Naive thymus-derived CD4-positive, alpha-beta T cell (primary cell): ENCODE data around the gene CCDC178. TPM values are rescaled to one million over a fixed set of nuclear protein-coding genes. Genes with fewer than 3 reads are reported as not detected.

Experiments used
- ATAC-seq: fragments of 150-1000 bp; cut with Tn5 transposase; 2 replicates; pipeline ENCODE4 v1.10.0; 2021; ENCODE audit warnings: mild to moderate bottlenecking, moderate library complexity
- CTCF ChIA-PET: fragments of 350-600 bp; sonication (Branson Sonifier 250); formaldehyde crosslinking; loops from one replicate; lab custom pipeline; 2021; ENCODE audit warnings: antibody characterized with exemption; lab: Charles Lee
- POLR2A ChIA-PET: fragments of 350-600 bp; sonication (Branson Sonifier 250); formaldehyde crosslinking; loops from one replicate; lab custom pipeline; 2021; ENCODE audit warnings: antibody characterized with exemption, inconsistent platforms; lab: Charles Lee
- DNase-seq, 9 donors: peaks; one replicate each; pipeline versions ENCODE4 v3.0.0 to v3.0.0-alpha.2; 2020 to 2022; ENCODE audit warnings: mixed read lengths in 1 of 9
- H3K27ac ChIP-seq: one replicate; pipeline ENCODE4 v1.7.0; 2013; ENCODE audit warnings: mild to moderate bottlenecking, low read depth, low read length, moderate library complexity
- H3K27me3 ChIP-seq, 2 donors: one replicate each; pipeline ENCODE4 v1.7.0; 2013; ENCODE audit warnings: low read length in 2 of 2, mild to moderate bottlenecking in 2 of 2, moderate library complexity in 2 of 2; ENCODE audit not compliant: control insufficient read depth in 2 of 2, insufficient read depth in 2 of 2
- H3K36me3 ChIP-seq, 3 experiments: 1 replicate in 2 of 3; 2 replicates in 1 of 3; pipeline ENCODE4 v1.7.0; 2013; ENCODE audit warnings: low read length in 3 of 3, mild to moderate bottlenecking in 3 of 3, moderate library complexity in 1 of 3; ENCODE audit not compliant: insufficient read depth in 3 of 3, control insufficient read depth in 2 of 3
- H3K4me1 ChIP-seq, 2 donors: one replicate each; pipeline ENCODE4 v1.7.0; 2013; ENCODE audit warnings: low read length in 2 of 2, mild to moderate bottlenecking in 2 of 2, moderate library complexity in 1 of 2; ENCODE audit not compliant: control insufficient read depth in 2 of 2, insufficient read depth in 2 of 2
- H3K4me3 ChIP-seq: 2 replicates; pipeline ENCODE4 v1.7.0; 2013; ENCODE audit warnings: mild to moderate bottlenecking, low read length
- H3K9me3 ChIP-seq, 3 experiments: 1 replicate in 2 of 3; 2 replicates in 1 of 3; pipeline ENCODE4 v1.7.0; 2013; ENCODE audit warnings: low read length in 3 of 3; ENCODE audit not compliant: control insufficient read depth in 2 of 3
- H3K27ac Mint-ChIP-seq, 9 donors: one replicate each; pipeline ENCODE4 v1.8.0; 2020 to 2022; ENCODE audit warnings: mixed read lengths in 9 of 9, mild to moderate bottlenecking in 8 of 9, moderate library complexity in 5 of 9, inconsistent platforms in 2 of 9
- H3K27me3 Mint-ChIP-seq, 5 donors: one replicate each; pipeline ENCODE4 v1.8.0; 2021 to 2022; ENCODE audit warnings: mixed read lengths in 5 of 5, mild to moderate bottlenecking in 1 of 5
- H3K36me3 Mint-ChIP-seq, 5 donors: one replicate each; pipeline ENCODE4 v1.8.0; 2020 to 2022; ENCODE audit warnings: mixed read lengths in 5 of 5, mild to moderate bottlenecking in 3 of 5, inconsistent platforms in 1 of 5
- H3K4me1 Mint-ChIP-seq, 7 donors: one replicate each; pipeline ENCODE4 v1.8.0; 2020 to 2022; ENCODE audit warnings: mixed read lengths in 7 of 7, mild to moderate bottlenecking in 3 of 7, inconsistent platforms in 1 of 7
- H3K4me3 Mint-ChIP-seq, 10 donors: one replicate each; pipeline ENCODE4 v1.8.0; 2020 to 2022; ENCODE audit warnings: mild to moderate bottlenecking in 10 of 10, mixed read lengths in 10 of 10, moderate library complexity in 6 of 10, inconsistent platforms in 2 of 10
- H3K9me3 Mint-ChIP-seq, 11 donors: one replicate each; pipeline ENCODE4 v1.8.0; 2020 to 2022; ENCODE audit warnings: mixed read lengths in 11 of 11, mild to moderate bottlenecking in 4 of 11, inconsistent platforms in 1 of 11, moderate library complexity in 1 of 11
- intact Hi-C, 2 donors: fragments of 100-400 bp; cut with micrococcal nuclease; formaldehyde crosslinking; loops; one replicate each; pipeline ENCODE4 v1.15.1; 2023
- polyA plus RNA-seq, 2 donors: library from polyadenylated mRNA; unstranded; fragments of 300-500 nt; fragmentation: Illumina TruSeq; gene quantifications; one replicate each; pipeline ENCODE4 v1.2.3, GENCODE V29; 2021
- total RNA-seq, 6 experiments: library from RNA in 5 of 6; stranded (reverse) in 5 of 6; gene quantifications; 1 replicate in 5 of 6; 2 replicates in 1 of 6; pipeline ENCODE4 v1.2.3 and lab custom pipeline; 2021 to 2026

CCDC178 gene
- total and polyA plus RNA-seq, 7 experiments from 2014 or later = not detected

DNA sequence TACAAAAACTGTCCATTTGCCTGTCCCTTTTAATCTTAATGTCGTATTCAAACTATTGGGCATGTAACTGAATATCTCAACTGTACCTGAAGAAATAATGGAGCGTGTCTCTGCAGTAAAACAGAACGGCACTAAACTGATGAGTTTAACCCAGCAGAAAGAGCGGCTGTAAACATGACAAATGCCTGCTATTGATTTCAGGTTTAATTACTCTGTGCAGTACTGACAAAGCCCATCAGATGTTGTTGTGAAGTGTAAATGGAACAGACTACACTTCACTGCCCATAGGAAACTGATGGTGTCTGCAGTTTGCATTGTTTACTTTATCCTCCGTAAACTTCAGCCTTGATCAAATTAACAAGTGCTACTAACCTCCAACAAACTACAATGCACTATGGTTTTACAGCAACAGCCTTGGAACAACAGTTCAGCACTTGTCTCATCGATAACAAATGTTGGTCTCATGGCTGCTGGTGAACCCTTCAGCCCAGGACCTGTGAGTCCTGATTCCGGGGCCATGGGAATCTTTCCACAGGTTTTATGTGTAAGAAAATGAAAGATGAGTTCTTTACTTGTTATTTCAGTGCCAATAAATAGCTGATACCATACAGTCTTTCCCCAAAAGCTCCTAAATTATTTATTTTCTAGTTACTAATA, 316.5 kb downstream of the CCDC178 start:
- Mint-ChIP-seq H3K4me1 (no peaks in the 10 kb centered on the region), H3K36me3 (no peaks in the 10 kb centered on the region), H3K27me3 (no peaks in the 10 kb centered on the region), H3K27ac (no peak overlapping the region), H3K9me3 (peaks cover 0 to 3% (median 0%) of the 10 kb centered on the region in 11 donors), H3K4me3 (no peak overlapping the region)
- no peaks in the 10 kb centered on the region for H3K9me3 ChIP-seq
- no peak overlapping the region for H3K4me3 ChIP-seq
- no peaks in the 10 kb centered on the region for H3K4me1 ChIP-seq
- POLR2A ChIA-PET = no interaction called here
- no peaks in the 10 kb centered on the region for H3K36me3 ChIP-seq
- intact Hi-C loops = no loop called here
- H3K27ac ChIP-seq = no peak overlapping the region
- ATAC-seq (no peak), DNase-seq (no peak)
- H3K27me3 ChIP-seq = no peaks in the 10 kb centered on the region
- CTCF ChIA-PET = no interaction called here

DNA sequence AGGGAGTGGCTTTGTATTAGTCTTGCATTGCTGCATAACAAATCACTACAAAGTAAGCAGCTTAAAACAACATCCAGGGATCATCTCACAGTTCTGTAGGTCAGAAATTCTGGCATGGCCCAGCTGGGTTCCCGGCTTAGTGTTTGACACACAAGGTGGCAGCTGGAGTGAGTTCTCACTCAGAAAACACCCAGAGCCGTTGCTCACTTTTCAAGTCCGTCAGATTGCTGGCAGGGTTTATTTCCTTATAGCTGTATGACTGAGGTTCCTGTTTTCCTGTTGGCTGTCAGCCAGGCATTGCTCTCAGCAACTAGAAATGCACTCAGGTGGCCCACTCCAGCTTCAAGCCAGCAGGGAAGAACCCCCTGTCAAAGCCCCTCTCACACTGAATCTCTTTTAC, 324.1 kb downstream of the CCDC178 start:
- no peak overlapping the region for H3K4me3 Mint-ChIP-seq

DNA sequence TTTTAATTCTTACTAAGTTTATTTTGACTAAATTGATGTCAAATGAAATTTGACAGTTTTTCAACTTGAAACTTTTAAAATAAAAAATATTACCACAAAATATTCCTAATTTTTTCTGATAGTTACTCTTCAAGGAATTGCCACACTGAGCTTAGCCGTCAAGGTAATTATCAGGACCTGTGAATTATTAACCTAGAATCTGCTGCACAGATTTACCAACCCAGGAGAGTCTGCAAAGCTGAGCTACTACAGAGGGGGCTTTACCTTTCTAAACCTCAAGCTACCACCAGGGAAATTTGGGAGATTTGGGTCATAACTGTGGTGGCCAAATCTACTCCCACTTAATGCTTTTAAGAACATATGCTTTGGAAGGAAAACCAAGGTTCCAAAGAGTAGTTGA, 324.6 kb downstream of the CCDC178 start:
- POLR2A ChIA-PET = no interaction called here
- ATAC-seq = no peak
- Mint-ChIP-seq H3K4me3 (no peak overlapping the region), H3K27ac (no peak overlapping the region), H3K9me3 (peaks cover 0 to 12% (median 6%) of the 10 kb centered on the region in 11 donors), H3K36me3 (no peaks in the 10 kb centered on the region), H3K4me1 (no peaks in the 10 kb centered on the region), H3K27me3 (no peaks in the 10 kb centered on the region)
- intact Hi-C loops = no loop called here
- H3K9me3 ChIP-seq = no peaks in the 10 kb centered on the region
- no peak overlapping the region for H3K4me3 ChIP-seq
- DNase-seq = no peak
- H3K36me3 ChIP-seq = no peaks in the 10 kb centered on the region
- CTCF ChIA-PET = no interaction called here
- no peak overlapping the region for H3K27ac ChIP-seq
- no peaks in the 10 kb centered on the region for H3K27me3 ChIP-seq
- H3K4me1 ChIP-seq = no peaks in the 10 kb centered on the region

More for the DNA sequence above, 324.1 kb downstream of the CCDC178 start:
- no peak overlapping the region for H3K27ac ChIP-seq
- no peaks in the 10 kb centered on the region for H3K4me1 Mint-ChIP-seq
- H3K4me3 ChIP-seq = no peak overlapping the region
- ATAC-seq (no peak), DNase-seq (no peak)
- H3K36me3 ChIP-seq = no peaks in the 10 kb centered on the region
- no peaks in the 10 kb centered on the region for H3K9me3 ChIP-seq
- ChIA-PET CTCF (no interaction called here), POLR2A (no interaction called here)
- H3K27ac Mint-ChIP-seq = no peak overlapping the region
- intact Hi-C loops = no loop called here
- H3K36me3 Mint-ChIP-seq = no peaks in the 10 kb centered on the region
- no peaks in the 10 kb centered on the region for H3K27me3 ChIP-seq
- peaks cover 0 to 12% (median 6%) of the 10 kb centered on the region in 11 donors for H3K9me3 Mint-ChIP-seq
- H3K27me3 Mint-ChIP-seq = no peaks in the 10 kb centered on the region
- no peaks in the 10 kb centered on the region for H3K4me1 ChIP-seq

DNA sequence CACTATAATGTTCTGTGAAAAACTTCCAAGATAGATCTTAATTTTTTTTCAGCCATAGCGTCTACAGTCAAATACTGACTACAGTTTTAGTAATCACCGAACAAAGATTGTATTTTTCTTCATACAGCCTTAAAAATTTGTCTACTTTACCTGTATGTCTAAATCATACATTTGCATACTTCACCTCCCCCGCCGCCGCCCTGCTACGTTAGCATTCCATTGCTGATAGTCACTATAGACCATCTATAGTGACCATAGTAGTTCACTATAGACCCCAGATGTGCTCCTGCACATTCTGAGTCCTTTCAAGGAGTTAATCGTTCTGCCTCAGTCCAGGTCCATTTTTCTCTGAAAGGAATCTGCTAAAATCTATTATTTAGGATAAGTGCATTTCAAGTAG, 325.0 kb downstream of the CCDC178 start:
- Histone ChIP-seq H3K27ac (no peak overlapping the region), H3K27me3 (no peaks in the 10 kb centered on the region), H3K4me1 (no peaks in the 10 kb centered on the region), H3K36me3 (no peaks in the 10 kb centered on the region), H3K9me3 (no peaks in the 10 kb centered on the region), H3K4me3 (no peak overlapping the region)
- intact Hi-C loops = no loop called here
- ChIA-PET POLR2A (no interaction called here), CTCF (no interaction called here)
- no peak overlapping the region for H3K4me3 Mint-ChIP-seq
- peaks cover 0 to 12% (median 6%) of the 10 kb centered on the region in 11 donors for H3K9me3 Mint-ChIP-seq
- no peaks in the 10 kb centered on the region for H3K36me3 Mint-ChIP-seq
- ATAC-seq = no peak
- no peak for DNase-seq
- no peak overlapping the region for H3K27ac Mint-ChIP-seq
- H3K27me3 Mint-ChIP-seq = no peaks in the 10 kb centered on the region
- no peaks in the 10 kb centered on the region for H3K4me1 Mint-ChIP-seq

DNA sequence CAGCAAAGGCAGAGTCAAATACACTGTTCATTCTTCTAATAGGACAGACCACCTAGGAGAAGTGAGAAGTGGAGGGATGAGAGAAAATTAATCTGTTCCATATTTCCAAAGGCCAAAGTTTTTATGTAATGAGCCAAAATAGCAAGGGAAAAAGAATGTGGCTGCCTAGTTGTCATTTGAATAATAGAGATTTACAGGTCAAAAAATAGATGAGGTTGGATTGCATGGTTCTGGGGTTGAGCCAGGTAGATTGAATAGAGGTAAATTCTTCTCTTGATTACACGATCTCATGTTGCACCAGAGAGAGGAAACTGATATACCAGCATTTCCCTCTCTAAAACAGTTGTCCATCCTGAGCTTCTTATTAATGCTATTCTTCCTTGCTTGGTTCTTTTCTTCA, 325.8 kb downstream of the CCDC178 start:
- Histone ChIP-seq H3K4me3 (no peak overlapping the region), H3K9me3 (no peaks in the 10 kb centered on the region), H3K27me3 (no peaks in the 10 kb centered on the region), H3K4me1 (no peaks in the 10 kb centered on the region), H3K27ac (no peak overlapping the region), H3K36me3 (no peaks in the 10 kb centered on the region)
- H3K9me3 Mint-ChIP-seq = peaks cover 0 to 12% (median 6%) of the 10 kb centered on the region in 11 donors
- H3K4me3 Mint-ChIP-seq = no peak overlapping the region
- CTCF ChIA-PET = no interaction called here
- no peaks in the 10 kb centered on the region for H3K36me3 Mint-ChIP-seq
- intact Hi-C loops = no loop called here
- ATAC-seq (no peak), DNase-seq (no peak)
- no peaks in the 10 kb centered on the region for H3K4me1 Mint-ChIP-seq
- POLR2A ChIA-PET = no interaction called here
- no peaks in the 10 kb centered on the region for H3K27me3 Mint-ChIP-seq
- H3K27ac Mint-ChIP-seq = no peak overlapping the region

DNA sequence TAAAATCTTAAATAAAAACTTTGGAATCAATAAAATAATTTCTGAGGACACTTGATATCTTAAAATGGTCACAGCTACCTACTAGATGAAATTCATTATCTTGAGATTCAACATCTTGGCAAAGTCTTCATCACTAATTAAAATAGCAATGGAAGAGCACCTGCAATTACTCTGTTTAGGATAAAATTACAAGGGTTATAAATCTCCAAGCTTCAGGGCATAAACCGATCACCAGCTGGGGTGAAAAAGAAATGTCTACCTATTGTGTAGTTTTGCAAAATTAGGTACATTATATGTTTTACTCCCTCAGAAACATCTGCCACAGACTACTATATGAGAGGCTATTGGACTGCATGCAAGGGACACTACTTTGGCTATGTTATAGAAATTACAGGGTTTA, 327.1 kb downstream of the CCDC178 start:
- Histone ChIP-seq H3K27ac (no peak overlapping the region), H3K36me3 (no peaks in the 10 kb centered on the region), H3K4me1 (no peaks in the 10 kb centered on the region), H3K4me3 (no peak overlapping the region), H3K27me3 (no peaks in the 10 kb centered on the region), H3K9me3 (no peaks in the 10 kb centered on the region)
- DNase-seq (no peak), ATAC-seq (no peak)
- no peak overlapping the region for H3K4me3 Mint-ChIP-seq
- POLR2A ChIA-PET = no interaction called here
- H3K27ac Mint-ChIP-seq = no peak overlapping the region
- CTCF ChIA-PET = no interaction called here
- intact Hi-C loops = no loop called here
- H3K36me3 Mint-ChIP-seq = no peaks in the 10 kb centered on the region
- H3K27me3 Mint-ChIP-seq = no peaks in the 10 kb centered on the region
- H3K4me1 Mint-ChIP-seq = no peaks in the 10 kb centered on the region
- peaks cover 0 to 17% (median 6%) of the 10 kb centered on the region in 11 donors for H3K9me3 Mint-ChIP-seq

DNA sequence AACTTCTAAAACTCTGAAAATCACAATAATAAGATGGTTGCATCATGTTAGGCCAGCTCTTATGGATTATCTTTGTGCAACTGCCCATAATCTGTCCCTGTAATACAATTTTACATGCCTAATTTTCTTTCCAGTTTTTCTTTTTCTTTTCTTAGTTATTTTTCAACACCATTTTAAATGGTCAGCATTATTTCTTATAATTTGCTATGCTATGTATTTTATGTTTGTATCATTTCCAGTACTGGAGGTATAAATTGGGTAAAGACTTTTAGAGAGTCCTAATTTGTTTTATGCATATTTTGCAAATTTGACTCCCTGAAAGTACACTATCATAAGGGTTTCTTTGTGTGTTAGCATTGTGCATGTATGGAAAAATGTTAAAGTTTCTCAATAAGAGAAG, 333.0 kb downstream of the CCDC178 start:
- Mint-ChIP-seq H3K9me3 (peaks cover 0 to 12% (median 0%) of the 10 kb centered on the region in 11 donors), H3K36me3 (no peaks in the 10 kb centered on the region)
- POLR2A ChIA-PET = no interaction called here

More for the DNA sequence above, 333.0 kb downstream of the CCDC178 start:
- no peak for ATAC-seq
- Histone ChIP-seq H3K9me3 (no peaks in the 10 kb centered on the region), H3K27me3 (no peaks in the 10 kb centered on the region), H3K4me1 (no peaks in the 10 kb centered on the region), H3K4me3 (no peak overlapping the region), H3K27ac (no peak overlapping the region), H3K36me3 (no peaks in the 10 kb centered on the region)
- no peaks in the 10 kb centered on the region for H3K27me3 Mint-ChIP-seq
- no peak overlapping the region for H3K4me3 Mint-ChIP-seq
- intact Hi-C loops = no loop called here
- H3K27ac Mint-ChIP-seq = no peak overlapping the region
- no peaks in the 10 kb centered on the region for H3K4me1 Mint-ChIP-seq
- DNase-seq = no peak
- CTCF ChIA-PET = no interaction called here
